ENCODE results near the gene CAMKK1. TPM values are rescaled to one million over a fixed set of nuclear protein-coding genes. Genes with fewer than 3 reads are reported as not detected.
A peak's percentile ranks its signal among the peaks of the same experiment; 100 is the strongest.

The CAMKK1 gene
- total RNA-seq, 1 experiment from 2014 or later = 9.6 TPM

DNA sequence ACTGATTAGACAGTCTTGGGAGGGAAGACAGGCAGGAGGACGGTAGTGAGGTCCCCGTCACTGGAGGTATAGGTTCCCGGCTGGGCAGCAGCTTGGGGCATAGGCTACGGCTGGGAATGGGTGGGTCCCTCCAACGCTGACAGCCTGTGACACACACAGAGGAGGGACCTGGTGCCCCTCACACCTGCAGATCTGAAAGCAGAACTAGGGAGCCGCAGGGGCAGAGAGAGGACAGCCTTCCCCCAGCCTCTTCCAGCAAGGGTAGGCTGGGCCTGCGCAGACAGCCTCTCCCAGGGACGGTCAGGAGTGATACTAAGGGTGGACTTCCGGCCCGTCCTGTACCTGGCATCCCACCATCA lies 21.4 kb upstream of the CAMKK1 start:
- no peak for TF ChIP-seq MXD4 (CRISPR knock-in tag; IDR thresholded peaks at IDR 0.05; ENCODE audit: borderline replicate concordance)
- TF ChIP-seq, protein P1, sequence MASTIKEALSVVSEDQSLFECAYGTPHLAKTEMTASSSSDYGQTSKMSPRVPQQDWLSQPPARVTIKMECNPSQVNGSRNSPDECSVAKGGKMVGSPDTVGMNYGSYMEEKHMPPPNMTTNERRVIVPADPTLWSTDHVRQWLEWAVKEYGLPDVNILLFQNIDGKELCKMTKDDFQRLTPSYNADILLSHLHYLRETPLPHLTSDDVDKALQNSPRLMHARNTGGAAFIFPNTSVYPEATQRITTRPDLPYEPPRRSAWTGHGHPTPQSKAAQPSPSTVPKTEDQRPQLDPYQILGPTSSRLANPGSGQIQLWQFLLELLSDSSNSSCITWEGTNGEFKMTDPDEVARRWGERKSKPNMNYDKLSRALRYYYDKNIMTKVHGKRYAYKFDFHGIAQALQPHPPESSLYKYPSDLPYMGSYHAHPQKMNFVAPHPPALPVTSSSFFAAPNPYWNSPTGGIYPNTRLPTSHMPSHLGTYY (CRISPR knock-in tag; IDR thresholded peaks at IDR 0.05) = no peak
- no peak for TF ChIP-seq ATF6 (CRISPR knock-in tag; IDR thresholded peaks at IDR 0.05)
- TF ChIP-seq, protein P2, sequence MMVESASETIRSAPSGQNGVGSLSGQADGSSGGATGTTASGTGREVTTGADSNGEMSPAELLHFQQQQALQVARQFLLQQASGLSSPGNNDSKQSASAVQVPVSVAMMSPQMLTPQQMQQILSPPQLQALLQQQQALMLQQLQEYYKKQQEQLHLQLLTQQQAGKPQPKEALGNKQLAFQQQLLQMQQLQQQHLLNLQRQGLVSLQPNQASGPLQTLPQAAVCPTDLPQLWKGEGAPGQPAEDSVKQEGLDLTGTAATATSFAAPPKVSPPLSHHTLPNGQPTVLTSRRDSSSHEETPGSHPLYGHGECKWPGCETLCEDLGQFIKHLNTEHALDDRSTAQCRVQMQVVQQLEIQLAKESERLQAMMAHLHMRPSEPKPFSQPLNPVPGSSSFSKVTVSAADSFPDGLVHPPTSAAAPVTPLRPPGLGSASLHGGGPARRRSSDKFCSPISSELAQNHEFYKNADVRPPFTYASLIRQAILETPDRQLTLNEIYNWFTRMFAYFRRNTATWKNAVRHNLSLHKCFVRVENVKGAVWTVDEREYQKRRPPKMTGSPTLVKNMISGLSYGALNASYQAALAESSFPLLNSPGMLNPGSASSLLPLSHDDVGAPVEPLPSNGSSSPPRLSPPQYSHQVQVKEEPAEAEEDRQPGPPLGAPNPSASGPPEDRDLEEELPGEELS (CRISPR knock-in tag; IDR thresholded peaks at IDR 0.05) = 0 out of 2 replicates have a peak, but pooled peaks have one; percentile 22
- H3K9me3 Mint-ChIP-seq = peaks cover 7% of the 10 kb centered on the region; the same call in 1 of the 2 replicates
- ATAC-seq (no peak), DNase-seq (ENCODE audit: low spot score) (no peak)
- CTCF ChIA-PET = interaction anchor here (0.6 to 3.4 kb wide), 57 partner anchors 8 to 243 kb away, joined by 3 to 31 read pairs (median 5); partner anchors contain the start of genes ATP2A3, CAMKK1, HASPIN and NCBP3
- POLR2A ChIA-PET = interaction anchor here (0.5 to 0.6 kb wide), 2 partner anchors 68 to 229 kb away, joined by 3 to 4 read pairs; partner anchors contain the start of gene NCBP3
- no peak overlapping the region for H3K27ac Mint-ChIP-seq
- H3K4me1 Mint-ChIP-seq = no peaks in the 10 kb centered on the region; the same call in 1 of the 2 replicates
- H3K4me3 Mint-ChIP-seq = no peak overlapping the region
- H3K27me3 Mint-ChIP-seq (ENCODE audit: low read depth) = peaks cover 3% of the 10 kb centered on the region; the same call in 1 of the 2 replicates
- H3K36me3 Mint-ChIP-seq = no peaks in the 10 kb centered on the region

- ATAC-seq (peak; percentile 92), DNase-seq (ENCODE audit: low spot score) (peak; percentile 91)
- H3K27ac Mint-ChIP-seq = no peak overlapping the region
- CTCF ChIA-PET = interaction anchor here (0.6 to 3.4 kb wide), 58 partner anchors 9 to 538 kb away, joined by 3 to 31 read pairs (median 5); partner anchors contain the start of genes ATP2A3, CAMKK1, HASPIN and NCBP3
- H3K4me1 Mint-ChIP-seq = no peaks in the 10 kb centered on the region; the same call in 1 of the 2 replicates
- peaks cover 3% of the 10 kb centered on the region; the same call in 1 of the 2 replicates for H3K27me3 Mint-ChIP-seq (ENCODE audit: low read depth)
- H3K36me3 Mint-ChIP-seq = no peaks in the 10 kb centered on the region
- no peak overlapping the region for H3K4me3 Mint-ChIP-seq
- H3K9me3 Mint-ChIP-seq = peaks cover 7% of the 10 kb centered on the region; the same call in 1 of the 2 replicates
- TF ChIP-seq GRHL2 (CRISPR knock-in tag; IDR thresholded peaks at IDR 0.05; ENCODE audit: insufficient replicate concordance, severe bottlenecking) (no peak), HMGA2 (CRISPR knock-in tag; IDR thresholded peaks at IDR 0.05) (no peak), ESRRA (CRISPR knock-in tag; IDR thresholded peaks at IDR 0.05; ENCODE audit: borderline replicate concordance) (0 out of 2 replicates have a peak, but pooled peaks have one; percentile 42), ZNF121 (CRISPR knock-in tag; IDR thresholded peaks at IDR 0.05) (peak; percentile 99)
- TF ChIP-seq, protein P3, sequence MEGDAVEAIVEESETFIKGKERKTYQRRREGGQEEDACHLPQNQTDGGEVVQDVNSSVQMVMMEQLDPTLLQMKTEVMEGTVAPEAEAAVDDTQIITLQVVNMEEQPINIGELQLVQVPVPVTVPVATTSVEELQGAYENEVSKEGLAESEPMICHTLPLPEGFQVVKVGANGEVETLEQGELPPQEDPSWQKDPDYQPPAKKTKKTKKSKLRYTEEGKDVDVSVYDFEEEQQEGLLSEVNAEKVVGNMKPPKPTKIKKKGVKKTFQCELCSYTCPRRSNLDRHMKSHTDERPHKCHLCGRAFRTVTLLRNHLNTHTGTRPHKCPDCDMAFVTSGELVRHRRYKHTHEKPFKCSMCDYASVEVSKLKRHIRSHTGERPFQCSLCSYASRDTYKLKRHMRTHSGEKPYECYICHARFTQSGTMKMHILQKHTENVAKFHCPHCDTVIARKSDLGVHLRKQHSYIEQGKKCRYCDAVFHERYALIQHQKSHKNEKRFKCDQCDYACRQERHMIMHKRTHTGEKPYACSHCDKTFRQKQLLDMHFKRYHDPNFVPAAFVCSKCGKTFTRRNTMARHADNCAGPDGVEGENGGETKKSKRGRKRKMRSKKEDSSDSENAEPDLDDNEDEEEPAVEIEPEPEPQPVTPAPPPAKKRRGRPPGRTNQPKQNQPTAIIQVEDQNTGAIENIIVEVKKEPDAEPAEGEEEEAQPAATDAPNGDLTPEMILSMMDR (IDR thresholded peaks at IDR 0.05) = peak; percentile 98
- POLR2A ChIA-PET = interaction anchor here (0.5 to 1.3 kb wide), 4 partner anchors 68 to 921 kb away, joined by 3 to 4 read pairs (median 4); partner anchors contain the start of gene NCBP3
These were observed 20.9 kb upstream of the CAMKK1 start for GRCh38 chr17:3913531-3914311.

- ChIA-PET POLR2A (interaction anchor here (1.3 kb wide), 1 partner anchor 67 kb away, joined by 3 read pairs; the partner anchor contains the start of gene NCBP3), CTCF (interaction anchor here (0.9 to 3.4 kb wide), 14 partner anchors 18 to 539 kb away, joined by 3 to 31 read pairs (median 14); partner anchors contain the start of genes ATP2A3 and NCBP3)
- Mint-ChIP-seq H3K4me3 (no peak overlapping the region), H3K27ac (no peak overlapping the region), H3K4me1 (peaks cover 1% of the 10 kb centered on the region), H3K9me3 (peaks cover 7% of the 10 kb centered on the region; the same call in 1 of the 2 replicates), H3K27me3 (ENCODE audit: low read depth) (peaks cover 3% of the 10 kb centered on the region; the same call in 1 of the 2 replicates), H3K36me3 (no peaks in the 10 kb centered on the region)
- ATAC-seq (no peak), DNase-seq (ENCODE audit: low spot score) (no peak)
- TF ChIP-seq NR1H2 (CRISPR knock-in tag; IDR thresholded peaks at IDR 0.05) (no peak), TEAD1 (CRISPR knock-in tag; IDR thresholded peaks at IDR 0.05) (no peak), NFATC4 (CRISPR knock-in tag; IDR thresholded peaks at IDR 0.05) (no peak), PRDM15 (CRISPR knock-in tag; IDR thresholded peaks at IDR 0.05) (no peak), SMAD4 (CRISPR knock-in tag; IDR thresholded peaks at IDR 0.05) (no peak), ZNF671 (CRISPR knock-in tag; IDR thresholded peaks at IDR 0.05) (no peak), SMAD3 (CRISPR knock-in tag; IDR thresholded peaks at IDR 0.05; ENCODE audit: borderline replicate concordance) (no peak)
These were observed 20.0 kb upstream of the CAMKK1 start for GRCh38 chr17:3912827-3913226.
